HuH-7 (cell line): ENCODE results near the gene GYPC.

Source experiments
- DNase-seq: peaks from one replicate; pipeline ENCODE4 v3.0.0; 2011; ENCODE audit warnings: low spot score

GYPC gene

DNA sequence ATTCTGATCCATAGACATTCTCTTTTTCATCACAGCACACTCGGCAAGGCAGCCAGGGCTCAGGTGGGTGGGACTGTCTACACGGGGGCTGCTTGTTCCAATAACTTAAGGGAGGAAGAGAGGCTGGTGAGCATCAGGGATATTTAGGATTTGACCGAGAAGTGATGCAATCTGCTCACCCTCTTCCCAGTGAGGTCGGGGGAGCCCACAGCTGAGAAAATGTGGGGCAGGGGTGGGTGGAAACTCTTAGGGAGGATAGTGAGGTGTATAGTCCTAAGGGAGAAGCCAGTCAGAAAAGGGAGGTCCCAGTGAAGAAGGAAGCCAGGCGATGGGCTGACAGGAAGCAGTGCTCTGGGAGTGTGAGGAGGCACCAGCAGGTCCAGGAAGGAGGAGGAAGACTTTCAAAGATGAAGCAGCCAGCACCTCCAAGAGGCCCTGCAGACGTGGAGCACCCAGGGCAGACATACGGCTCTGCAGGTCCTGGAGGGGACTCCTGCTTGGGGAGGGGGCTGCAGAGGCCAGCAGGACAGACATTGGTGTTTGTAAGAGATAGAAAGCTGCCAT lies 76.8 kb downstream of the GYPC start:
- DNase-seq = no peak

- no peak for DNase-seq
Observed at GRCh38 chr2:126733795-126734194, 77.8 kb downstream of the GYPC start.

GRCh38 chr2:126736133-126736874 lies 80.3 kb downstream of the GYPC start:
- peak; percentile 8 for DNase-seq

DNA sequence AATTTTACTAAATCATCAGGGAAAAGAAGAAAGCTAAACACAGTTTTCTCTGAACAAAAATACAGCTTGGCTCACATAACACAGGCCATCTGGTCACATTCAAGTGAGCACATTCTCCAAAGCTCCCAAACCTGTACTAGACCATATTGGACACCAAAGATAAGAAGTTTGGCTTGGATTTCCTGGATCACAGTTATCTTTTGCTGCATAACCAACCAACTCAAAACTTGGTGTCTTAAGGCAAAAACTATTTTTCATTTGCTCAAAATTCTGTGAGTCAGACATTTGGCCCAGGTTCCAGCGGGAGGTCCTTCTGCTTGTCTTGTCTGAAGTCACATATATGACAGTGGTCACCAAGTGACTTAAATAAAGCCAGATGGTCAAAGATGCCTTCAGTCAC lies 83.2 kb downstream of the GYPC start:
- no peak for DNase-seq

GRCh38 chr2:126744640-126745039 lies 88.7 kb downstream of the GYPC start:
- DNase-seq = no peak
